ENCODE results near the gene ACAP3.

- TF ChIP-seq YY1 (IDR thresholded peaks at IDR 0.05) (no peak), CTCF (IDR thresholded peaks at IDR 0.05; ENCODE audit: low read depth, low read length, missing input control) (no peak), ZBTB33 (IDR thresholded peaks at IDR 0.05) (no peak), RAD21 (IDR thresholded peaks at IDR 0.05) (no peak), TAF1 (conservative IDR thresholded peaks at IDR 0.05) (no peak), SP1 (IDR thresholded peaks at IDR 0.05) (no peak), MAX (IDR thresholded peaks at IDR 0.05) (no peak), EGR1 (IDR thresholded peaks at IDR 0.05; ENCODE audit: low read depth in 2 of 2) (no peak), REST (IDR thresholded peaks at IDR 0.05) (no peak), JUND (IDR thresholded peaks at IDR 0.05) (no peak), FOXA1 (IDR thresholded peaks at IDR 0.05) (no peak), ATF3 (IDR thresholded peaks at IDR 0.05) (no peak)
Measured at GRCh38 chr1:1302006-1302430, 5.7 kb downstream of the ACAP3 start.

Data from liver (tissue), 3 donors.